SK-N-MC (cell line): ENCODE data around the gene EEF1AKMT3.

Source experiments
- EZH2 ChIP-seq: fragments of 200-600 bp; sonication (generic); IDR thresholded peaks from one replicate; pipeline ENCODE4 v1.6.1; 2017; ENCODE audit warnings: antibody characterized with exemption
- FOXP2 ChIP-seq: optimal IDR thresholded peaks from 2 replicates; pipeline ENCODE3; 2011; ENCODE audit warnings: mild to moderate bottlenecking, moderate library complexity; ENCODE audit not compliant: insufficient read depth; ENCODE audit errors: extremely low read length, control extremely low read depth
- POLR2AphosphoS5 ChIP-seq: IDR thresholded peaks from 2 replicates; pipeline ENCODE4 v1.6.1; 2012; ENCODE audit warnings: mild to moderate bottlenecking, low read depth, low read length, borderline replicate concordance

DNA sequence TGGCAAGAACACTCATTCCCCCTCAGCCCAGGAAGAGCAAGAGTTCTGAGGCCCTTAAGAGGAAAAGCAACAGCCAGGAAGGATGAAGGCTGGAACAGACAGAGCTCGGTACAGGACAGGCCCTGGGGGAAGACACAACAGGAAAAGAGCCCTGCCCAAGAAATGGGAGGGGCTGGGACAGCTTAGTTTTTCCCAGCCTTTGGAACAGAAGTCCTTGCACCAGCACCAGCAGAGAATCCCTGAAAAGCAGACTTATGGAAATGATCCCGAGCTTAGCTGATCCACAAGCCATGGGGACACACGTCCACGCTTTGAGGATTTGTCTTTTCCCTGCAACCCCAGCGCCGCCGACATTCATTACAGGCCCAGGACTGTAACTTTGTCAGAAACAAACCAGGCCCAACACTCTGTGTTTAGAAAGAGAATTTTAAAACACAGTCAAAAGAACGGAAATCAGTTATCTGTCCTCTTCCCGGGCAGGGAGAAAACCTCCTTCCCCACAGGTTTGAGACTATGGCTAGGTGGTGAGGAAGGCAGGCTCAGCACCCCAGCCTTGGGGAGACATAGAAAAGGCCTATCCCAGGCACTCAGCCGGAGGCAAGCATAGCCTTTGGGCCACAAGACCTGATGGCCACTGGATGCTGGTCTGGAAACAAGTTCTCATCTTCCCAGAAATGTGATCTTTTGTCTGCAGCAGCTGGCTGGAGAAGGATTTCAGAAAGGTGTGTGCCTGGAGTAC is 50.1 kb downstream of the EEF1AKMT3 start:
- TF ChIP-seq EZH2 = no peak
- no peak for TF ChIP-seq FOXP2
- TF ChIP-seq POLR2AphosphoS5 = no peak
